Upper lobe of left lung (tissue), 4 donors: ENCODE measurements around the gene OR2A14.

ENCODE experiments used
- EP300 ChIP-seq, 4 donors: sonication (generic); formaldehyde crosslinking; IDR thresholded peaks; one replicate each; pipeline ENCODE4 v1.5.1; 2017; ENCODE audit warnings: antibody characterized with exemption in 4 of 4, control low read depth in 2 of 4
- TF ChIP-seq, protein P1 (sequence below), 6 experiments: fragments of 450-650 bp in 4 of 6; fragments of 200-600 bp in 2 of 6; sonication (generic) in 2 of 6; IDR thresholded peaks; one replicate each; pipeline ENCODE4 v1.5.1; 2016 to 2019; ENCODE audit warnings: antibody characterized with exemption in 6 of 6

- TF ChIP-seq, protein P1, sequence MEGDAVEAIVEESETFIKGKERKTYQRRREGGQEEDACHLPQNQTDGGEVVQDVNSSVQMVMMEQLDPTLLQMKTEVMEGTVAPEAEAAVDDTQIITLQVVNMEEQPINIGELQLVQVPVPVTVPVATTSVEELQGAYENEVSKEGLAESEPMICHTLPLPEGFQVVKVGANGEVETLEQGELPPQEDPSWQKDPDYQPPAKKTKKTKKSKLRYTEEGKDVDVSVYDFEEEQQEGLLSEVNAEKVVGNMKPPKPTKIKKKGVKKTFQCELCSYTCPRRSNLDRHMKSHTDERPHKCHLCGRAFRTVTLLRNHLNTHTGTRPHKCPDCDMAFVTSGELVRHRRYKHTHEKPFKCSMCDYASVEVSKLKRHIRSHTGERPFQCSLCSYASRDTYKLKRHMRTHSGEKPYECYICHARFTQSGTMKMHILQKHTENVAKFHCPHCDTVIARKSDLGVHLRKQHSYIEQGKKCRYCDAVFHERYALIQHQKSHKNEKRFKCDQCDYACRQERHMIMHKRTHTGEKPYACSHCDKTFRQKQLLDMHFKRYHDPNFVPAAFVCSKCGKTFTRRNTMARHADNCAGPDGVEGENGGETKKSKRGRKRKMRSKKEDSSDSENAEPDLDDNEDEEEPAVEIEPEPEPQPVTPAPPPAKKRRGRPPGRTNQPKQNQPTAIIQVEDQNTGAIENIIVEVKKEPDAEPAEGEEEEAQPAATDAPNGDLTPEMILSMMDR (IDR thresholded peaks at IDR 0.05) = no peak
- TF ChIP-seq EP300 (IDR thresholded peaks at IDR 0.05) = no peak
Measured at GRCh38 chr7:144109283-144109682, 13.7 kb upstream of the OR2A14 start, which contains the start of gene OR2A2.
